GM19397 (cell line): ENCODE data around the gene TPRA1.

Experiments
- ATAC-seq: cut with Tn5 transposase; IDR thresholded peaks from one replicate; pipeline ENCODE4 v1.9.1; 2021; ENCODE audit warnings: mild to moderate bottlenecking, moderate library complexity; ENCODE audit not compliant: unreplicated experiment

TPRA1 gene

GRCh38 chr3:127590593-127591465, at the start of gene TPRA1:
TSS of gene TPRA1 (minus strand) at chr3:127590733. CDS start at chr3:127580146, 10,587 bp downstream.
- ATAC-seq, result peak; percentile 71

DNA sequence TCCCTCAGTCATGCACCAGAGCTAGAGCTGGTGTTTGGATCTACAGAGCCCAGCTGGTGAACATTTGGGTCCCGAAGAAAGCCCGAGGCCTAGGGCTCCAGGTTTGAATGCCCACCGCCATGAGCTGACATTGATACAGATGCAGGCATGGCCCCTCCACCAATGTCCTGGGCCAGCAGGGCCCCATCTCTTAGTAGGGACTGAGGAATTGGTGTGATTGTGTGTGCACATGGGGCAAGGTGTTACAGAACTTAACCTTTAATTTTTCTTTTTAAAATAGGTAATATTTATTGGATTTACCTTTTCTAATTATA, 49.5 kb upstream of the TPRA1 start:
- ATAC-seq, result no peak

DNA sequence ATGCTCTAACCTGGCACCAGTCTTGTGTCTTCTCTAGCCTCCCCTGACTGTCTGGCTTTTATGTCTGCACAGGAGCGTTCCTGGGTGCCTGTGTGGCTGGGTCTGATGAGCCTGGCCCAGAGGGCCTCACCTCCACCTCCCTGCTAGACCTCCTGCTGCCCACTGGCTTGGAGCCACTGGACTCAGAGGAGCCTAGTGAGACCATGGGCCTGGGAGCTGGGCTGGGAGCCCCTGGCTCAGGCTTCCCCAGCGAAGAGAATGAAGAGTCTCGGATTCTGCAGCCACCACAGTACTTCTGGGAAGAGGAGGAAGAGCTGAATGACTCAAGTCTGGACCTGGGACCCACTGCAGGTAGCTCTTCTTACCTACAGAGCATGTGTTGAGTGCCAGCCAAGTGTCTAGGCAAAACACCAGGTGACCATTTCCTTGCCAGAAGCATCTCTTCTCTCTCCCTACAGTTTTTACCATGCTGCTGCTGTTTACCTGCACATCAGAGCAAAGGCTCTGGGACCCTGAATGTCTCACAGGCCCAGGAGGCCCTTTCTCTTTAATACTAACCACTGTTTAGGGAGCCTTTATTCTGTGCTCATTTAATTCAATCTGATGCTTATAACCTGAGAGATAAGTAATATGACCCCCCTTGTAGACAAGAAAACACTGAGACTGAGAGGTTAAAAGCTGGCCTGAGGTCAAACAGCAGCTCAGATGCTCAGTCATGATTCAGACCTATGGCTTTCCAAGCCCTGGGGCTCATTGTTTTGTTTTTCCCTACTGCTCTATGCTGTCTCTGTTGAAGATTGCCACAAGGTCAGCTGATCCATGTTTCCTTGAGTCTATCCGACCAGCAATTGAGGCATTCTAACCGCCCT, 48.9 kb upstream of the TPRA1 start:
- ATAC-seq, result no peak

DNA sequence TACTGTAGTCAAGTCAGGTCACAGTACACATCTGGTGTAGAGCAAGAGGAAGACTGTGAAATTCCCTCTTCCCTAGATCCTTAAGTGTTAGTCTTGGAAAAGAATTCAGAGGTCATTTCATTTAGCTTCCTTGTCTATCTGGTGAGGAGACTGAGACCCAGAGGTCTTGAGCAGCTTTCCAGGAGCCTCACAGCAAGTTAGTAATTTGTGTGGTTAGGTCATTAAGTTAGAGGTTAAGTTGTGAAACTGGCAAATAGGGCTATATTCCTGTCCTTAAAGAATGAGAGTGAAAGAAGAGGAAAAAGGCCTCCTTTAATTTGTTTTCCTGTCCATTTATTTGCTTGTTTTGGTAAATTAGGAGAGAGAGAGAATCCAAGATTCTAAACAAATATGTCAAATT, 47.4 kb upstream of the TPRA1 start:
- ATAC-seq, result no peak

- no peak for ATAC-seq
These were observed 47.0 kb upstream of the TPRA1 start for GRCh38 chr3:127637546-127637945.

GRCh38 chr3:127634653-127635052, 44.1 kb upstream of the TPRA1 start:
- no peak for ATAC-seq

GRCh38 chr3:127632035-127632820, 41.7 kb upstream of the TPRA1 start:
- ATAC-seq, result no peak

DNA sequence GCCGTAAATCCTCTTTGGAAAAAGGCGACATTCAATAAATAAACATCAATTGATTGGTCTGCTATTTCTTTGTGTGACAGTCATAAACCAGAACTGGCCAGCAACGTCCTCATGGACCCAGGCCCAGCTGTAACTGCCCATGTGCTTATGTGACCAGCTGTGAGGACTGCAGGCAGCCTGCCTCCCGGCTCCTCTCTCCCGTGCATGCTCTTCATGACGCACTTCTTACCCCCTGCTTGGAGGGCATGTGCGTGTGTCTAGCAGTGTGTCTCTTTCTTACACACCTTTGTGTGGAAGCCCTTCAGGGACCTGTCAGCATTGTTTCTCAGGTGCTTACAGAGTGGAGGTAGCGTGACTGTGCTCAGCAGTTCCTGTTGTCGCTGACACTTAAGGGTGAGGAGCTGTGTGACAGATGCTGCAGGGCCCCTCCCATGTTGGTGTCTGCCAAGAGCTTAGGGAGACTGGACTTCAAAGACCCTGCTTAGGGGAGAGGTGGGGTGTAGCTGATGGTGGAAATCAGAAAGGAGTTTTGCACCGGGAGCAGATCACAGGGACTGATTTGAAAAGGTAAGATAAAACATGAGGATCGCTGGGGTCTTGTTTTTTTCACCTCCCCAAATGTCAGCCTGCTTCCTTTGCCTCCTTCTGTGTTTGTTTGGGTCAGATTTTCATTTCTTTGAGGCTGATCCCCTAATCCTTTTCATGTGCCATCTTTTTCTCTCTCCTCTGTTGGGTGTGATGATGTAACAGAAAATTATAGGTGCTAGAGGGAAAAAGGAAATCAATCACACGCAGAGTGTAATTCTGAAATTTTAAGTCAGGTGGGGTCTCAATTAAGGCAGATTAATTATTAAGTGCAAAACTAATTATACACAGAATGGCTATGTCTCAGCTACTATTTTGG, 40.5 kb upstream of the TPRA1 start:
- no peak for ATAC-seq

- no peak for ATAC-seq
These were observed 39.2 kb upstream of the TPRA1 start for GRCh38 chr3:127629467-127630403.

- no peak for ATAC-seq
These were observed 38.4 kb upstream of the TPRA1 start, which contains the start of gene PODXL2 for GRCh38 chr3:127628788-127629466. TSS of gene PODXL2 (plus strand) at chr3:127629185. CDS start at chr3:127629220, 35 bp downstream.

DNA sequence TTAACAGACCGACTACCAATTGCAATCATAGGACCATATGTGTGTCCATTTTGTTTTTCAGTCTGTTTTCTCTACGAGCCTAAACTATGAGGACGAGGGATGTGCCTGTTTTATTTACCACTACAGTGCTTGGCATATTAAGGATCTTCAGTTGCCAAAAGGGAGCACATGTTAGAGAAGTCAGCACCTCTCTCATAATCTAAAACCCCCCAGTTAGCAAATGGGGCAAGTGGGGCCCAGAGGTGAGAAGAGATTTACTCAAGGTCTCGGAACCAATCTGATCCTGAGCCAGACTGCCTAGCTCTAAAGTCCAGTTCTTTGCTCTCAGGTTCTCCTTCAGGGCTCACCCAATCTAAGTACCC, 37.9 kb upstream of the TPRA1 start:
- ATAC-seq, result no peak

DNA sequence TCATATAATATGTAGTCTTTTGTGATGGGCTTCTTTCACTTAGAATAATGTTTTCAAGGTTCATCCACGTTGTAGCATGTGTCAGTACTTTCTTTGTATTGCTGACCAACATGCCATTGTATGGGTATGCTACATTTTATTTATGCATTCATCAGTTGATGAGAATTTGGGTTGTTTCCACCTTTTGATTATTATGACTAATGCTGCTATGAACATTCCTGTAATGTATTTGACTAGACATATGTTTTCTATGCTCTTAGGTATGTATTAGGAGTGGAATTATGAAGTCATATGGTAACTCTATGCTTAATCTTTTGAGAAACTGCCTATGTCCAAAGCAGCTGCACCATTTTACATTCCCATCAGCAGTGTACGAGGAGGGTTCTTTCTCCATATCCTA, 35.3 kb upstream of the TPRA1 start:
- ATAC-seq, result no peak

DNA sequence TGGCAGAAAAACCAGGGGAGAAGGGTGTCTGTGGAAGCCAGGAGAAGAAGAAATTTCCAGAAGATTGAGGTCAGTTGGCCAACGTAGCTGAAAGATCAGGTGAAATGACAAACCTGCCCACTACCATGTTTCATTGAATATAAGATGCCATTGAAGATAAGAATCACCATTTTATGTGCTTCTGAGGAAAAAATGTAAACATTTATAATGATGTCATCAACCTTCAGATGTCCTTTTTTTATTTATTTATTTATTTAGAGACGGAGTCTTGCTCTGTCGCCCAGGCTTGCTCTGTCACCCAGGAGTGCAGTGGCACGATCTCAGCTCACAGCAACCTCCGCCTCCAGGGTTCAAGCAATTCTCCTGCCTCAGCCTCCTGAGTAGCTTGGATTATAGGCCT, 33.5 kb upstream of the TPRA1 start:
- no peak for ATAC-seq

GRCh38 chr3:127622772-127623576, 32.4 kb upstream of the TPRA1 start:
- ATAC-seq, result no peak

DNA sequence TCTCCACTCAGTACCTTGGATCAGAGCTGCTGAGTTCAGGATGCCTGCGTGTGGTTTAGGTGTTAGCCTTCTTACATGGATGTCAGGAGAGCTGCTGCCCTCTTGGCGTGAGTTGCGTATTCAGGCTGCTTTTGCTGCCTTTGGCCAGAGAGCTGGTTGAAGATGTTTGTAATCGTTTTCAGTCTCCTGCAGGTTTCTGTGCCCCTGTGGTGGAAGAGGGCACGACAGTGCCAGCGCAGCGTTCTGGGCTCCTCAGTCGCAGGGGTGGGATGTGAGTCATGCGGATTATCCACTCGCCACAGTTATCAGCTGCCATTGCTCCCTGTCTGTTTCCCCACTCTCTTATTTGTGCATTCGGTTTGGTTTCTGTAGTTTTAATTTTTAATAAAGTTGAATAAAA, 31.5 kb upstream of the TPRA1 start:
- no peak for ATAC-seq

DNA sequence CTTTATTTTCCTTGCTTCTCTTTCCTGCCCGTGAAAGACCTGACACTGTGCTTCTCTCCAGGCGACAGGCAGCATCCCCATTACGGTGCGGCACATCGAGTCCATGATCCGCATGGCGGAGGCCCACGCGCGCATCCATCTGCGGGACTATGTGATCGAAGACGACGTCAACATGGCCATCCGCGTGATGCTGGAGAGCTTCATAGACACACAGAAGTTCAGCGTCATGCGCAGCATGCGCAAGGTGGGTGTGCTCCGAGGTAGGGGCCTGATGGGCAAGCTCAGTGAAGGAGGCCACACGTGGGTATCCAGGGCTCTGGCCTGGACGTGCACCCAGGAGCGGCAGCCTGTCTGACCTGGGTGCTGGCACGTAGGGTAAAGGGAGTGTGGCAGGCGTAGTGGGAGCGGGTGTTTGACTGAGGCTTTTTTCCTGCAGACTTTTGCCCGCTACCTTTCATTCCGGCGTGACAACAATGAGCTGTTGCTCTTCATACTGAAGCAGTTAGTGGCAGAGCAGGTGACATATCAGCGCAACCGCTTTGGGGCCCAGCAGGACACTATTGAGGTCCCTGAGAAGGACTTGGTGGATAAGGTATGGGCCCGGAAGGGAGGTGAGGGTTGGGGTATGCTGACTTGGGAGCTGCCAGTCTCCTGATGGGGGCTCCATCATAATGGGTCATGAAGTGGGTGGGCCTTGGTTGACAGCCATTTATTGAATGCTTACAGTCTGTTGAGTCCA, 30.3 kb upstream of the TPRA1 start:
- ATAC-seq, result no peak

GRCh38 chr3:127618891-127619290, 28.4 kb upstream of the TPRA1 start:
- no peak for ATAC-seq
